ENCODE data around the gene NSFL1C.
"Not testable (repeated sequence)": the region's sequence is repeated elsewhere in the genome, so short reads cannot be mapped to it uniquely, and the experiment has no call there.

Gene NSFL1C

DNA sequence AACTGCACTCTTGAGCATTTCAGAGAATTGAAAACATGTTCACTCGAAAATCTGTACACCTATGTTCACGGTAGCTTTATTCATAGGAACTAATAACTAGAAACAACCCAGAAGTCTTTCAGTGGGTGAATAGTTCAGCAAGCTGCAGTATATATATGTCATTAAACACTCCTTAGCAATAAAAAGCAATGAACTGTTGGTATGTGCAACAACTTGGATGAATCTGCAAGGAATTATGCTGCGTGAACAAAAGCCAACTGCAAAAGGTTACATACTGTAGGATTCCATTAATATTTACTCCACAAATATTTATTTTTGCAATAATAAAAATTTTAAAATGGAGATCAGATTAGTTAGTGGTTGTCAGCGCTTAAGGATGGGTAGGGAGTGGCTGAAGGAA is 51.7 kb downstream of the NSFL1C start:
- DNase-seq (ENCODE audit: low read depth), result no peak
- TF ChIP-seq CTCF (IDR thresholded peaks at IDR 0.05; ENCODE audit: control insufficient read depth, insufficient read depth, low read depth, low read length, missing control alignments), result no peak
- no peak overlapping the region for H3K4me3 ChIP-seq (ENCODE audit: control insufficient read depth, low read depth, low read length)

- no peak for DNase-seq (ENCODE audit: low read depth)
- no peak for TF ChIP-seq CTCF (IDR thresholded peaks at IDR 0.05; ENCODE audit: control insufficient read depth, insufficient read depth, low read depth, low read length, missing control alignments)
- no peak overlapping the region for H3K4me3 ChIP-seq (ENCODE audit: control insufficient read depth, low read depth, low read length)
Observed at GRCh38 chr20:1405801-1406200, 60.8 kb downstream of the NSFL1C start.

DNA sequence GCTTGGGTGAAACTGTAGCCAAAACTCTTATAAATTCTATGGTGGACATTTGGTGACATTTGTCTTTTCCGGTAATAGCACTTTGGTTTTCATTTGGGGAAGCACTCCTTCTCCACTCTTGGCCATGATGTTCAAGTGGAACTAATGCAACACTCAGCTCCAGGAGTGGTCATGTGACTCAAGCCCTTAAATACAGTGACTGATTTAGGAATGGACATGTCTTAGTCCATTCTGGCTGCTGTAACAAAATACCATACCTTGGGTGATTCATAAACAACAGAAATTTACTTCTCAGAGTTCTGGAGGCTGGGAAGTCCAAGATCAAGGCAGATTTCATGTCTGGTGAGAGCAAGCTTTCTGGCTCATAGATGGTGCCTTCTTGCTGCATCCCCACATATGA is 63.0 kb downstream of the NSFL1C start:
- no peak for TF ChIP-seq CTCF (IDR thresholded peaks at IDR 0.05; ENCODE audit: control insufficient read depth, insufficient read depth, low read depth, low read length, missing control alignments)
- no peak for DNase-seq (ENCODE audit: low read depth)
- no peak overlapping the region for H3K4me3 ChIP-seq (ENCODE audit: control insufficient read depth, low read depth, low read length)

- TF ChIP-seq CTCF (IDR thresholded peaks at IDR 0.05; ENCODE audit: control insufficient read depth, insufficient read depth, low read depth, low read length, missing control alignments), result no peak
- no peak overlapping the region for H3K4me3 ChIP-seq (ENCODE audit: control insufficient read depth, low read depth, low read length)
- DNase-seq (ENCODE audit: low read depth), result no peak
Observed at GRCh38 chr20:1402149-1402548, 64.5 kb downstream of the NSFL1C start.

- H3K4me3 ChIP-seq (ENCODE audit: control insufficient read depth, low read depth, low read length), result no peak overlapping the region
- no peak for DNase-seq (ENCODE audit: low read depth)
- TF ChIP-seq CTCF (IDR thresholded peaks at IDR 0.05; ENCODE audit: control insufficient read depth, insufficient read depth, low read depth, low read length, missing control alignments), result no peak
Observed at GRCh38 chr20:1401451-1401907, 65.2 kb downstream of the NSFL1C start.

DNA sequence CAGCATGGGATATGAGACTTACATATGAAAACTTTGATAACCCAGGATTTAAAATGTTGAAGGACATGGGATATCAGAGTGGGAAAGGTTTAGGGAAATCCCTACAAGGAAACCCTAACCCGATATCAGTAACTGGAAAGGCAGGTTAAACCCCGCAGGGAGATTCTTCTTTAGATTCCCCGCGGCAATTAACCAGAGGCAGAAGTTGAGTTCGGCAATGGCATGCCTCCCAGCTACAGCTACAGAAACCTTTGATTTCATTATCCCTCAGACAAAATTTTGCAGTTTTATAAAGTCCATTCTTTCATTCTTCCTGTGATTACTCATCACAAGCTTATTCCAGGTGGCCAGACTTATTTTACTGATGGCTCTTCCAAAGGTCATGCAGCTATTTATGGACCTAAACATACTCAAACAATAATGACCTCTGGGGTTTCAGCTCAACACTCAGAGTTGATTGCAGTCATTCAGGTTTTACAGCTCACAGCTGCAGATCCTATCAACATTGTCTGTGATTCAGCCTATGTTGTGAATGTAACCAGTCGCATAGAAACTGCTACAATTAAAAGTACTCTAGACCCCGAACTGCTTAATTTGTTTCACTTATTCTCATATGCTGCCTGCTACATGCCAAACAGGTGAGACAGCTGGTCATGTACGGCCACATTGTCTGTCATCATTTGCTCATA is 66.8 kb downstream of the NSFL1C start:
- DNase-seq (ENCODE audit: low read depth); H3K4me3 ChIP-seq (ENCODE audit: control insufficient read depth, low read depth, low read length): not testable (repeated sequence)

- H3K4me3 ChIP-seq (ENCODE audit: control insufficient read depth, low read depth, low read length); DNase-seq (ENCODE audit: low read depth): not testable (repeated sequence)
Observed at GRCh38 chr20:1398185-1398584, 68.5 kb downstream of the NSFL1C start.

DNA sequence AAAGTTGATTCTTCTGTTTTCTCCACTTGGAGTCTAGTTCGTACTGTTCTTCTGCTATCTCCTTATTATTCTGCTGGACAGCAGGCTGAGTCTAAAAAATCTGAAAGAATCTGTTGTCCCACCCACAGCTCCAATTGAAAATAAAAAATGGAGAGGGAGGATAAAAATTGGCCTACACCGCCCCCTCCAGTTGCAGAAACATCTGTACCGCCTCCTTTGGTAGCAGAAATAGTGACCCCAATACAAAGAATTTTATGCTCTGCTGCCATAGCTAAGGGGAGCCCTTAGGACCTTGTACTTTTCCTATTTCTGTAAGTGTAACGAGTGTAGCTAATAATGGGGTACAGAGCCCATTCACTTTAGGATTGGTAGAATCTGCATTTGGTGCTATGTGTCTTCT is 68.9 kb downstream of the NSFL1C start:
- no peak overlapping the region for H3K4me3 ChIP-seq (ENCODE audit: control insufficient read depth, low read depth, low read length)
- DNase-seq (ENCODE audit: low read depth), result no peak
- no peak for TF ChIP-seq CTCF (IDR thresholded peaks at IDR 0.05; ENCODE audit: control insufficient read depth, insufficient read depth, low read depth, low read length, missing control alignments)

All from AG09309 (cell line).